ENCODE results near the gene MPC2. TPM values are rescaled to one million over a fixed set of nuclear protein-coding genes. Genes with fewer than 3 reads are reported as not detected.

MPC2 gene
- total RNA-seq, 1 donor from 2014 or later, result 81.3 TPM

DNA sequence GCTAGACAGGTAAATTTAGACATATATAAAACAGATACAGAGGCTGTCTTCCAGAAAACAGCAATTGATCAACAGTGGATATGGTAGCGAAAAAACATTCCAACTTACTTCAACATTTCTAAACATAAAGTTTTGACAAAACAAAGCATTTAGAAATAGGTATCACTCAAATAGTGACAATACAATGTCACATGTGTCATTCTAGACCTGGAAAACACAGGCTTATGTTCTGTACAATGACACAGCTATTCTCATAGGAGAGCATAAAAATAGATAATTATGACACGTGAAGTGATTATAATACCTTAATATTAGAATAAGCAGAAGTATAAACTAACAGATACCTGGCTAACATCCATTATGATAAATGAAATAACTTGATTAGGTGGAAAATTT lies 8.4 kb downstream of the MPC2 start:
- H3K4me1 Mint-ChIP-seq (ENCODE audit: low read depth), result peaks cover 43% of the 10 kb centered on the region
- peak overlapping the region; percentile 65 for H3K4me3 Mint-ChIP-seq (ENCODE audit: low read depth)
- TF ChIP-seq, protein P1, sequence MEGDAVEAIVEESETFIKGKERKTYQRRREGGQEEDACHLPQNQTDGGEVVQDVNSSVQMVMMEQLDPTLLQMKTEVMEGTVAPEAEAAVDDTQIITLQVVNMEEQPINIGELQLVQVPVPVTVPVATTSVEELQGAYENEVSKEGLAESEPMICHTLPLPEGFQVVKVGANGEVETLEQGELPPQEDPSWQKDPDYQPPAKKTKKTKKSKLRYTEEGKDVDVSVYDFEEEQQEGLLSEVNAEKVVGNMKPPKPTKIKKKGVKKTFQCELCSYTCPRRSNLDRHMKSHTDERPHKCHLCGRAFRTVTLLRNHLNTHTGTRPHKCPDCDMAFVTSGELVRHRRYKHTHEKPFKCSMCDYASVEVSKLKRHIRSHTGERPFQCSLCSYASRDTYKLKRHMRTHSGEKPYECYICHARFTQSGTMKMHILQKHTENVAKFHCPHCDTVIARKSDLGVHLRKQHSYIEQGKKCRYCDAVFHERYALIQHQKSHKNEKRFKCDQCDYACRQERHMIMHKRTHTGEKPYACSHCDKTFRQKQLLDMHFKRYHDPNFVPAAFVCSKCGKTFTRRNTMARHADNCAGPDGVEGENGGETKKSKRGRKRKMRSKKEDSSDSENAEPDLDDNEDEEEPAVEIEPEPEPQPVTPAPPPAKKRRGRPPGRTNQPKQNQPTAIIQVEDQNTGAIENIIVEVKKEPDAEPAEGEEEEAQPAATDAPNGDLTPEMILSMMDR (IDR thresholded peaks at IDR 0.05; ENCODE audit: unreplicated experiment), result no peak
- H3K9me3 Mint-ChIP-seq (ENCODE audit: low read depth), result no peaks in the 10 kb centered on the region
- peak overlapping the region; percentile 37 for H3K27ac Mint-ChIP-seq
- no peaks in the 10 kb centered on the region for H3K27me3 Mint-ChIP-seq
- no peaks in the 10 kb centered on the region for H3K36me3 Mint-ChIP-seq (ENCODE audit: insufficient read depth)
- DNase-seq (ENCODE audit: low spot score, unreplicated experiment), result no peak

DNA sequence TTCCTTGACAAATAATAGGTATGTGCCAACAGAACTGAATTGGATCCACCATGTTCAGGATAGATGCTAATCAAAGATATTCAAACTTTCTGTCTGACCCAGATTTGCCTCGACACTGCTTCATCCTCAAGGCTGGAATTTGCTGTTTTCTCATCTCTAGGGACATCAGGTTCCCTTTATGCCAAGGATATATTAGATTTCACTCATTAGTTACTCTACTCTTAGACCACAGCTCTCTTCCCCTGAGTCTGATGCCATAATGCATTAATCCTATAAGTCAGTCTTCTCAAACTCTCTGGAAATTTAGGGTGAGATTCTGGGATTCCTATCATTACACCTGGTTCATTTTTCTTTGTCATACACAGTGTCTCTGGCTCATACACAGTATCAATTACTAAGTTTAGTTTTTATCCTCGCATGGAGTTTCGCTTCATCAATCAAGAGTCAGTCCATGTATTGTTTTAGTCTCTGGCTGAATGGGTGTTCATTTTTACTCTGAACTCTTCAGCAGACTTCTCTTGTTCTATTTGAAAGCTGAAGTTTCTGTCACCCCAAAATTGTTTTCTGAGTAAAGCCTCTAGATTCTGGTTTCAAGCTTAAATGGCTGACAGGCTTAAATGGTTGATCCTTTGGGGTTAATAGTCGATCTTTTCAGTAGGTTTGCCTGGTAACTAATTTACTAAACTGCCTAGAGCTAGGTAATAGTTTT lies 9.7 kb downstream of the MPC2 start:
- Mint-ChIP-seq H3K4me3 (ENCODE audit: low read depth) (peak overlapping the region; percentile 65), H3K9me3 (ENCODE audit: low read depth) (no peaks in the 10 kb centered on the region), H3K27me3 (no peaks in the 10 kb centered on the region), H3K36me3 (ENCODE audit: insufficient read depth) (peaks cover 10% of the 10 kb centered on the region), H3K27ac (peak overlapping the region; percentile 87), H3K4me1 (ENCODE audit: low read depth) (peaks cover 51% of the 10 kb centered on the region)
- DNase-seq (ENCODE audit: low spot score, unreplicated experiment), result no peak
- TF ChIP-seq, protein P1 (IDR thresholded peaks at IDR 0.05; ENCODE audit: unreplicated experiment), result no peak

DNA sequence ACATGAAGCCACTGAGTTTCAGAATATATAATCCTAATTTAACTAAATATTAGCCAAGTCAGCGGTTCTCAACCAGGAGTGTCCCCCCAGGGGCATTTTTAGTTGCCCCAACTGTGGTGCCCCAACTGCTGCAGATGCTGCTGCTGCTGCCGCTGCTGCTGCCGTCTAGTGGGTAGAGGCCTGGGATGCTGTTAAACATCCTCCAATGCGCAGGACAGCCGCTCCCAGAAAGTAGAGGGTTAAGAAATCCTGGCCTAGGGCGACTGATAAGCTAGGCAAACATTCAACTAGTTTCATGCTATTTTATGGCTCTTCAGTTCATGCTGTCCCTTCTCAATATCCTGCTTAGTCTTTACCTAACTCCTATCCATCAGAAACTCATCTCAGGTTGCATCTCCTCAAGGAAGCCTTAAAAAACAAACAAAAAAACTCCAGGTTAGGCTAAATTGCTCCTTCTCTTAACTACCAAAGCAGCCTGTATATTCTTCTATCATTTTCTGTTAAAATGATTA lies 10.3 kb downstream of the MPC2 start:
- Mint-ChIP-seq H3K27me3 (no peaks in the 10 kb centered on the region), H3K4me3 (ENCODE audit: low read depth) (peak overlapping the region; percentile 65), H3K9me3 (ENCODE audit: low read depth) (no peaks in the 10 kb centered on the region), H3K36me3 (ENCODE audit: insufficient read depth) (peaks cover 10% of the 10 kb centered on the region), H3K27ac (peak overlapping the region; percentile 87), H3K4me1 (ENCODE audit: low read depth) (peaks cover 54% of the 10 kb centered on the region)
- TF ChIP-seq, protein P1 (IDR thresholded peaks at IDR 0.05; ENCODE audit: unreplicated experiment), result peak; percentile 38
- DNase-seq (ENCODE audit: low spot score, unreplicated experiment), result no peak

DNA sequence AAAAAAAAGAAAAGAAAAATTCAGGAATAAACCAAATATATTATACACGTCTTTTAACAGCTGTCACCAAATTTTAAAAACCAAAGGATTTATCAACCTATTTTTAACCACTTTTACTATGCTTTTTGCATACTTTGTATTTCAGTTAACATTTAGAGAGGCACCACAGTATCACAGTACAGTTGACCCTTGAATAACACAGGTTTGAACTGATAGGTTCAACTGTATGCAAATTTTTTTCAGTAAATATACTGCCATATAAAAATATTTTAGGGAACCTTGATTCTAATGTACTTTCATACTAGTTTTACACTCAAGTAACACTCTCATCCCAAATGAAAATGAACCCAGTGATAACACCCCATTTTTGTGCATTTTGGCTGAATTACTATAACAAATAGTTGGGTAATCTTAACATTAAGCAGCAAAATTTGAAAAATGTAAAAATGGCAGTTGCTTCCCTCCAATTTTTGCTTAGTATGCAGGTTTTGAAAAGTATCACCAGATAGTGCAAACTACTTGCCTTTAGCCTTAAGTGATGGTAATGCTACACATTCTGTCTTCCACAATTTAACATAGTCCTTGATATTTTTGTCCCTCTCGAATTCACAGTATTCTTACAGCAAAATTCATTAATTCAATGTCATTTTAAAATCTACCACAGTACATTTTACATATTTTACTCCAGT lies 12.2 kb downstream of the MPC2 start:
- Mint-ChIP-seq H3K4me1 (ENCODE audit: low read depth) (peaks cover 48% of the 10 kb centered on the region), H3K4me3 (ENCODE audit: low read depth) (no peak overlapping the region), H3K27me3 (no peaks in the 10 kb centered on the region), H3K9me3 (ENCODE audit: low read depth) (no peaks in the 10 kb centered on the region), H3K36me3 (ENCODE audit: insufficient read depth) (peaks cover 10% of the 10 kb centered on the region), H3K27ac (no peak overlapping the region)
- no peak for DNase-seq (ENCODE audit: low spot score, unreplicated experiment)
- TF ChIP-seq, protein P1 (IDR thresholded peaks at IDR 0.05; ENCODE audit: unreplicated experiment), result no peak

DNA sequence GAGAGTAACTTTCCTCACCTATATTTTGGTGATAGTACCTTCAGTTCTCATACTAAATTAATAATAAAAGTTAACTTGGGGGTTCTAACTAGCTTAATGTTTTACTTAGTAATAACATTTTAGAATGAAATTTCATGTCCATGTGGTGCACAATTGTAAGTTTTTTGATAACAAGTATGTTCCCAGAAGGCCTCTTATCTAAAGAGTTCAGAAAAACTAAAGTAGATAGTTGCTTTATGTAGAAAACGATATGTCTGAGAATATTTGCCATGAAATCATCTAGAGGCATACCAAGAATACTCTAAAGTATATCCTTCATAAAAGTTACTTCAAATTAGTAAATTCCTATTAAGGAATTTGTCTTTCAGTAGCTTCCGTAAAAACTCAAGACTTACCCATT lies 12.8 kb downstream of the MPC2 start:
- Mint-ChIP-seq H3K27me3 (no peaks in the 10 kb centered on the region), H3K27ac (no peak overlapping the region), H3K36me3 (ENCODE audit: insufficient read depth) (peaks cover 10% of the 10 kb centered on the region), H3K4me3 (ENCODE audit: low read depth) (no peak overlapping the region), H3K4me1 (ENCODE audit: low read depth) (peaks cover 46% of the 10 kb centered on the region), H3K9me3 (ENCODE audit: low read depth) (no peaks in the 10 kb centered on the region)
- TF ChIP-seq, protein P1 (IDR thresholded peaks at IDR 0.05; ENCODE audit: unreplicated experiment), result no peak
- no peak for DNase-seq (ENCODE audit: low spot score, unreplicated experiment)

Data from progenitor cell of endocrine pancreas (in vitro differentiated cells).